Chondrocyte (in vitro differentiated cells): ENCODE data around the gene CELA2B. TPM values are rescaled to one million over a fixed set of nuclear protein-coding genes. Genes with fewer than 3 reads are reported as not detected.
"Not testable (repeated sequence)": the region's sequence is repeated elsewhere in the genome, so short reads cannot be mapped to it uniquely, and the experiment has no call there.

Experiments
- DNase-seq: peaks from one replicate; pipeline ENCODE4 v3.0.0; 2021; ENCODE audit warnings: mixed read lengths, low spot score
- H3K27ac Mint-ChIP-seq: one replicate; pipeline ENCODE4 v1.8.0; 2021; ENCODE audit warnings: mild to moderate bottlenecking, moderate library complexity, mixed read lengths; ENCODE audit not compliant: unreplicated experiment
- H3K27me3 Mint-ChIP-seq: 2 replicates; pipeline ENCODE4 v1.8.0; 2021; ENCODE audit warnings: low read depth, mixed read lengths
- H3K36me3 Mint-ChIP-seq: 2 replicates; pipeline ENCODE4 v1.8.0; 2021; ENCODE audit warnings: low read depth, mixed read lengths
- H3K4me1 Mint-ChIP-seq: 2 replicates; pipeline ENCODE4 v1.8.0; 2021; ENCODE audit warnings: low read depth, mild to moderate bottlenecking, mixed read lengths
- H3K4me3 Mint-ChIP-seq: one replicate; pipeline ENCODE4 v1.8.0; 2021; ENCODE audit warnings: mild to moderate bottlenecking, moderate library complexity, mixed read lengths; ENCODE audit not compliant: unreplicated experiment
- H3K9me3 Mint-ChIP-seq: 2 replicates; pipeline ENCODE4 v1.8.0; 2021; ENCODE audit warnings: low read depth, mixed read lengths
- total RNA-seq: library from RNA; stranded (reverse); gene quantifications from 3 replicates; pipeline ENCODE4 v1.2.1, GENCODE V29; 2021
- TF ChIP-seq, protein P1 (sequence below): fragments of 200-600 bp; sonication (generic); IDR thresholded peaks from 2 replicates; pipeline ENCODE4 v1.5.0; 2021; ENCODE audit warnings: antibody characterized with exemption, mild to moderate bottlenecking, moderate library complexity

CELA2B gene
- total RNA-seq, 1 donor from 2014 or later, result not detected

DNA sequence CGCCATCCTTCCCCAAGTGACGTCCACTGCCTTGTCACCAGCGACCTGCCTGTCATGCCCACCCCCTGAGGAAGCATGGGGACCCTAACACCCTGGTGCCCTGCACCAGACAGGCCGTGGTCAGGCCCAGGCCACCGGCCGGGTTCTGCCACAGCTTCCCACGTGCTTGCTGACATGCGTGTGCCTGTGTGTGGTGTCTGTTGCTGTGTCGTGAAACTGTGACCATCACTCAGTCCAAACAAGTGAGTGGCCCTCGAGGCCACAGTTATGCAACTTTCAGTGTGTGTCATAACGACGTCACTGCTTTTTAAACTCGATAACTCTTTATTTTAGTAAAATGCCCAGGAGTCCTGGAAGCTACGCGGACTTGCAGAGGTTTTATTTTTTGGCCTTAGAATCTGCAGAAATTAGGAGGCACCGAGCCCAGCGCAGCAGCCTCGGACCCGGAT lies 46.2 kb upstream of the CELA2B start:
- TF ChIP-seq, protein P1, sequence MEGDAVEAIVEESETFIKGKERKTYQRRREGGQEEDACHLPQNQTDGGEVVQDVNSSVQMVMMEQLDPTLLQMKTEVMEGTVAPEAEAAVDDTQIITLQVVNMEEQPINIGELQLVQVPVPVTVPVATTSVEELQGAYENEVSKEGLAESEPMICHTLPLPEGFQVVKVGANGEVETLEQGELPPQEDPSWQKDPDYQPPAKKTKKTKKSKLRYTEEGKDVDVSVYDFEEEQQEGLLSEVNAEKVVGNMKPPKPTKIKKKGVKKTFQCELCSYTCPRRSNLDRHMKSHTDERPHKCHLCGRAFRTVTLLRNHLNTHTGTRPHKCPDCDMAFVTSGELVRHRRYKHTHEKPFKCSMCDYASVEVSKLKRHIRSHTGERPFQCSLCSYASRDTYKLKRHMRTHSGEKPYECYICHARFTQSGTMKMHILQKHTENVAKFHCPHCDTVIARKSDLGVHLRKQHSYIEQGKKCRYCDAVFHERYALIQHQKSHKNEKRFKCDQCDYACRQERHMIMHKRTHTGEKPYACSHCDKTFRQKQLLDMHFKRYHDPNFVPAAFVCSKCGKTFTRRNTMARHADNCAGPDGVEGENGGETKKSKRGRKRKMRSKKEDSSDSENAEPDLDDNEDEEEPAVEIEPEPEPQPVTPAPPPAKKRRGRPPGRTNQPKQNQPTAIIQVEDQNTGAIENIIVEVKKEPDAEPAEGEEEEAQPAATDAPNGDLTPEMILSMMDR, result no peak
- Mint-ChIP-seq H3K4me3 (no peak overlapping the region), H3K27me3 (no peaks in the 10 kb centered on the region), H3K4me1 (peaks cover 8% of the 10 kb centered on the region), H3K27ac (no peak overlapping the region), H3K36me3 (peaks cover 2% of the 10 kb centered on the region), H3K9me3 (no peaks in the 10 kb centered on the region)
- no peak for DNase-seq

- H3K4me1 Mint-ChIP-seq, result peaks cover 8% of the 10 kb centered on the region
- no peak overlapping the region for H3K27ac Mint-ChIP-seq
- TF ChIP-seq, protein P1, result peak; percentile 98
- peak; percentile 80 for DNase-seq
- H3K27me3 Mint-ChIP-seq, result no peaks in the 10 kb centered on the region
- no peaks in the 10 kb centered on the region for H3K9me3 Mint-ChIP-seq
- peaks cover 2% of the 10 kb centered on the region for H3K36me3 Mint-ChIP-seq
- no peak overlapping the region for H3K4me3 Mint-ChIP-seq
Observed at GRCh38 chr1:15430787-15431570, 44.9 kb upstream of the CELA2B start.

DNA sequence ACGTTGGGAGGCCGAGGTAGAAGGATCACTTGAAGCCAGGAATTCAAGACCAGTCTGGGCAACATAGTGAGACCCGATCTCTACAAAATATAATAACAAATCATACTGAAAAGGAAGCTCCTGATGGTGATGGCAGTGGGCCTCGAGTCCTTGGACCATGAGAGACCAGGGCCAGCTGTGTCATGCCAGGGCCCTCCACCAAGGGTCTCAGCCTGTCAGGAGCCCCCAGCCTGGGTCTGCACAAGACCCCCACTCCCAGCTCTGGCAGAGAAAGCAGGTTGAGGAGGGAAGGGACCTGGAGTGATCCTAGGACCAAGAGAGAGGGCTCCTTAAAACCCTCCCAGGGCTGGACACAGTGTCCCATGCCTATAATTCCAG lies 44.3 kb upstream of the CELA2B start:
- Mint-ChIP-seq H3K36me3 (peaks cover 2% of the 10 kb centered on the region), H3K4me3 (no peak overlapping the region)

GRCh38 chr1:15432324-15432723 lies 43.6 kb upstream of the CELA2B start:
- H3K4me1 Mint-ChIP-seq, result no peaks in the 10 kb centered on the region
- no peaks in the 10 kb centered on the region for H3K27me3 Mint-ChIP-seq
- no peaks in the 10 kb centered on the region for H3K9me3 Mint-ChIP-seq
- H3K4me3 Mint-ChIP-seq, result no peak overlapping the region
- DNase-seq, result peak; percentile 61
- H3K27ac Mint-ChIP-seq, result no peak overlapping the region
- TF ChIP-seq, protein P1, result no peak
- H3K36me3 Mint-ChIP-seq, result peaks cover 2% of the 10 kb centered on the region

More for the DNA sequence above, 44.3 kb upstream of the CELA2B start:
- Mint-ChIP-seq H3K27me3 (no peaks in the 10 kb centered on the region), H3K4me1 (peaks cover 2% of the 10 kb centered on the region), H3K27ac (no peak overlapping the region), H3K9me3 (no peaks in the 10 kb centered on the region)
- no peak for DNase-seq
- TF ChIP-seq, protein P1, result no peak

DNA sequence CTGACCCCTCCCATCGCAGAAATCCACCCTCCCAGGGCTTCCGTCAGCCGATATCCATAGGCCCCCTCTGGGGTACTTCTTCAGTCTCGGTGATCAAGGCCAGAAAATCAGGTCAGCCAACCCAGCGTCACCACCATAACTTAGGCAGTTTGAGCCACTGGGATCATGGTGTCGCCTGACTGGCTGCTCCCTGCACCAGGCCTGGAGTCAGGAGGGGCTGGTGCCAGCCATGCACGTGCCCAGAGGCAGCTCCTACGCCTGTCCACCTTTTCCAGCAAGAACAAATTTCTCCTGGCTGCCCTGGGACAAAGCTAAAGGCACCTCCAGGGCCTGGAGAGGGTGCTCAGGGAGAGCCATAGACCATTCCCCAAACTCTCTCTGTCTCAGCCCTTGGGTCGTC lies 42.4 kb upstream of the CELA2B start:
- TF ChIP-seq, protein P1, result no peak
- Mint-ChIP-seq H3K9me3 (no peaks in the 10 kb centered on the region), H3K27ac (no peak overlapping the region), H3K4me1 (no peaks in the 10 kb centered on the region), H3K4me3 (no peak overlapping the region), H3K36me3 (no peaks in the 10 kb centered on the region), H3K27me3 (no peaks in the 10 kb centered on the region)
- DNase-seq, result peak; percentile 50

GRCh38 chr1:15434739-15435138 lies 41.2 kb upstream of the CELA2B start:
- H3K36me3 Mint-ChIP-seq, H3K4me1 Mint-ChIP-seq, H3K9me3 Mint-ChIP-seq, DNase-seq, H3K4me3 Mint-ChIP-seq, H3K27me3 Mint-ChIP-seq, H3K27ac Mint-ChIP-seq: not testable (repeated sequence)
